HepG2 (cell line): ENCODE results near the gene FOXN3. TPM values are rescaled to one million over a fixed set of nuclear protein-coding genes. Genes with fewer than 3 reads are reported as not detected.
A peak's percentile ranks its signal among the peaks of the same experiment; 100 is the strongest.

Source experiments
- ATAC-seq: fragments of 200-7000 bp; cut with Tn5 transposase; 3 replicates; pipeline ENCODE4 v1.9.1; 2020; ENCODE audit warnings: mild to moderate bottlenecking, moderate library complexity
- BruUV-seq: library from RNA; stranded (reverse); fragments of 400-500 nt; replicated peaks from 2 replicates; lab custom pipeline; 2021; lab: Mats Ljungman, UMichigan
- CTCF ChIA-PET: fragments of 300-600 bp; formaldehyde crosslinking; extraction: SDS; loops from one replicate; lab custom pipeline; 2021; ENCODE audit warnings: low total read pairs, inconsistent platforms, low intra/inter-chr PET ratio; lab: Yijun Ruan, JAX
- POLR2A ChIA-PET: fragments of 350-600 bp; sonication (Branson Sonifier 250); formaldehyde crosslinking; loops from one replicate; lab custom pipeline; 2020; ENCODE audit warnings: antibody characterized with exemption, inconsistent platforms; lab: Yijun Ruan, JAX
- DNase-seq: peaks from one replicate; pipeline ENCODE4 v3.0.0-alpha.2; 2015; ENCODE audit warnings: low spot score
- FAIRE-seq: peaks from 3 replicates; lab custom pipeline; 2011; peaks lifted over from hg19 to GRCh38; lab: Jason Lieb, UNC
- H2AFZ ChIP-seq: one replicate; pipeline ENCODE4 v1.6.1; 2011; ENCODE audit warnings: low read length, inconsistent platforms
- H3K27ac ChIP-seq: fragments of 300-600 bp; 3 replicates; pipeline ENCODE4 v1.8.0; 2011; ENCODE audit warnings: mixed run types, mild to moderate bottlenecking, mixed read lengths, low read length, inconsistent platforms; ENCODE audit not compliant: insufficient read depth; ENCODE audit errors: extremely low read length
- H3K27me3 ChIP-seq, 2 experiments: fragments of 200-600 bp in 1 of 2; 2 replicates in 1 of 2; 3 replicates in 1 of 2; pipeline versions ENCODE4 v1.6.0 to v1.8.0; 2011; ENCODE audit warnings: low read length in 2 of 2, mild to moderate bottlenecking in 2 of 2, moderate library complexity in 2 of 2, inconsistent platforms in 1 of 2; ENCODE audit not compliant: insufficient read depth in 2 of 2, control insufficient read depth in 1 of 2
- H3K36me3 ChIP-seq, 2 experiments: fragments of 200-600 bp in 1 of 2; replicated peaks in 1 of 2; 2 replicates in 1 of 2; 3 replicates in 1 of 2; pipeline versions ENCODE4 v1.5.1 to v1.8.0; 2011; ENCODE audit warnings: low read length in 2 of 2, inconsistent platforms in 1 of 2; ENCODE audit not compliant: insufficient read depth in 2 of 2, control insufficient read depth in 1 of 2
- H3K4me1 ChIP-seq: 2 replicates; pipeline ENCODE4 v1.5.1; 2012; ENCODE audit warnings: low read length, inconsistent platforms; ENCODE audit not compliant: insufficient read depth
- H3K4me2 ChIP-seq: 2 replicates; pipeline ENCODE4 v1.6.0; 2011; ENCODE audit warnings: low read depth, low read length, inconsistent platforms
- H3K4me3 ChIP-seq, 3 experiments: fragments of 200-600 bp in 1 of 3; sonication (generic), shearing (Covaris generic) in 1 of 3; replicated peaks in 1 of 3; 2 replicates each; pipeline ENCODE4 v1.5.1; 2011 to 2016; ENCODE audit warnings: low read length in 3 of 3, inconsistent platforms in 2 of 3, low read depth in 2 of 3, mild to moderate bottlenecking in 2 of 3, control low read depth in 1 of 3, mixed read lengths in 1 of 3; ENCODE audit not compliant: insufficient read depth in 1 of 3
- H3K79me2 ChIP-seq: one replicate; pipeline ENCODE4 v1.6.1; 2011; ENCODE audit warnings: low read length, inconsistent platforms; ENCODE audit not compliant: insufficient read depth
- H3K9ac ChIP-seq: 2 replicates; pipeline ENCODE4 v1.6.0; 2011; ENCODE audit warnings: mild to moderate bottlenecking, low read depth, low read length, inconsistent platforms; ENCODE audit not compliant: insufficient read depth
- H3K9me3 ChIP-seq: 2 replicates; pipeline ENCODE4 v1.5.1; 2012; ENCODE audit warnings: mild to moderate bottlenecking, low read length
- H4K20me1 ChIP-seq: 2 replicates; pipeline ENCODE4 v1.6.0; 2011; ENCODE audit warnings: inconsistent platforms, mild to moderate bottlenecking, low read length, moderate library complexity; ENCODE audit not compliant: insufficient read depth
- MXD1 ChIP-seq: sonication (generic); formaldehyde crosslinking; IDR thresholded peaks from 2 replicates; pipeline ENCODE4 v1.4.0; 2020; ENCODE audit warnings: mild to moderate bottlenecking, missing genetic modification reagents
- RORA ChIP-seq: sonication (generic); formaldehyde crosslinking; IDR thresholded peaks from 2 replicates; pipeline ENCODE4 v1.5.0; 2020; ENCODE audit warnings: mild to moderate bottlenecking, missing genetic modification reagents, moderate library complexity
- TRIM24 ChIP-seq: sonication (generic); formaldehyde crosslinking; IDR thresholded peaks from 2 replicates; pipeline ENCODE4 v1.8.0; 2022; ENCODE audit warnings: mild to moderate bottlenecking, missing genetic modification reagents
- ZBTB42 ChIP-seq: sonication (generic); formaldehyde crosslinking; IDR thresholded peaks from 2 replicates; pipeline ENCODE4 v1.5.0; 2020; ENCODE audit warnings: mild to moderate bottlenecking, missing genetic modification reagents
- ZNF318 ChIP-seq: sonication (generic); formaldehyde crosslinking; IDR thresholded peaks from 2 replicates; pipeline ENCODE4 v1.4.0; 2020; ENCODE audit warnings: mild to moderate bottlenecking, missing genetic modification reagents
- ZNF451 ChIP-seq: sonication (generic); formaldehyde crosslinking; IDR thresholded peaks from 2 replicates; pipeline ENCODE4 v1.5.0; 2020; ENCODE audit warnings: mild to moderate bottlenecking, missing genetic modification reagents
- ZNF543 ChIP-seq: sonication (generic); formaldehyde crosslinking; IDR thresholded peaks from 2 replicates; pipeline ENCODE4 v1.4.0; 2020; ENCODE audit warnings: mild to moderate bottlenecking, missing genetic modification reagents
- ZNF784 ChIP-seq: sonication (generic); formaldehyde crosslinking; IDR thresholded peaks from 2 replicates; pipeline ENCODE4 v1.5.1; 2020; ENCODE audit warnings: missing genetic modification reagents, mild to moderate bottlenecking, borderline replicate concordance
- ZNF792 ChIP-seq: IDR thresholded peaks from 2 replicates; pipeline ENCODE4 v1.6.1; 2016
- WGBS: methylation state at CpG from one replicate; pipeline ENCODE4 v1.1.6; 2017; ENCODE audit warnings: low lambda C conversion rate; 5-methylcytosine and 5-hydroxymethylcytosine counted together
- in situ Hi-C: cut with HindIII; loops from 2 replicates; pipeline ENCODE4 v1.10.0; 2017; ENCODE audit warnings: low pct_unique_long_range_greater_than_20kb; ENCODE audit not compliant: extremely low pct_ligation_motif_present
- intact Hi-C: fragments of 100-400 bp; cut with micrococcal nuclease; formaldehyde crosslinking; loops from one replicate; pipeline ENCODE4 v1.10.0; 2022; ENCODE audit not compliant: unreplicated experiment
- polyA plus RNA-seq, 8 experiments: library from polyadenylated mRNA; depleted of rRNA in 3 of 8; stranded (reverse) in 7 of 8; unstranded in 1 of 8; fragments of >200 nt; fragmentation: Illumina TruSeq in 4 of 8; extraction: Trizol in 4 of 8; gene quantifications; 2 replicates each; pipeline versions ENCODE4 v1.2.1 to v1.2.3, GENCODE V29; 2011 to 2016; ENCODE audit warnings: low read depth in 4 of 8, missing spikeins in 1 of 8, mixed read lengths in 1 of 8; ENCODE audit not compliant: insufficient read depth in 1 of 8
- total RNA-seq, 5 experiments: library from RNA; depleted of rRNA; stranded (reverse); fragments of >200 nt; fragmentation: Illumina TruSeq; extraction: Trizol; gene quantifications; 2 replicates each; pipeline ENCODE4 v1.2.3, GENCODE V29; 2016; ENCODE audit warnings: low read depth in 1 of 5

The FOXN3 gene
- total and polyA plus RNA-seq, 2 of the 13 experiments (the other 11 are each of a cell fraction or from before 2014, with no cell fraction given): 32.4 to 70.2 TPM

- POLR2A ChIA-PET: no interaction called here
These were observed 11.1 kb upstream of the FOXN3 start for GRCh38 chr14:89428173-89428523.

GRCh38 chr14:89427426-89428172 is 10.6 kb upstream of the FOXN3 start:
- peaks cover 55% of the 10 kb centered on the region for H3K4me1 ChIP-seq
- DNase-seq (no peak), FAIRE-seq (no peak), ATAC-seq (no peak)
- POLR2A ChIA-PET: no interaction called here
- no peaks in the 10 kb centered on the region for H4K20me1 ChIP-seq
- H3K79me2 ChIP-seq: no peaks in the 10 kb centered on the region
- intact Hi-C loops: no loop called here
- no peak overlapping the region for H3K4me2 ChIP-seq
- no peak overlapping the region for H3K4me3 ChIP-seq
- no peaks in the 10 kb centered on the region for H3K27me3 ChIP-seq
- in situ Hi-C loops: no loop called here
- H2AFZ ChIP-seq: no peak overlapping the region
- no peaks in the 10 kb centered on the region for H3K9me3 ChIP-seq
- no peaks in the 10 kb centered on the region for H3K36me3 ChIP-seq
- BruUV-seq: no TSS peak
- CTCF ChIA-PET: no interaction called here
- 91% methylated on average over 11 of the region's 11 CpGs for WGBS
- H3K27ac ChIP-seq: peak overlapping the region; percentile 12
- H3K9ac ChIP-seq: no peak overlapping the region
- no peak for TF ChIP-seq ZNF784 (CRISPR knock-in tag)
- TF ChIP-seq ZNF543 (CRISPR knock-in tag): no peak
- no peak for TF ChIP-seq TRIM24 (CRISPR knock-in tag)
- no peak for TF ChIP-seq ZBTB42
- no peak for TF ChIP-seq MXD1 (CRISPR knock-in tag)
- TF ChIP-seq ZNF318 (CRISPR knock-in tag): no peak

More at GRCh38 chr14:89428173-89428523, 11.1 kb upstream of the FOXN3 start:
- H3K4me2 ChIP-seq: no peak overlapping the region
- intact Hi-C loops: no loop called here
- TF ChIP-seq ZNF792 (no peak), RORA (CRISPR knock-in tag) (no peak), ZNF451 (CRISPR knock-in tag) (no peak)
- CTCF ChIA-PET: no interaction called here
- no TSS peak for BruUV-seq
- H3K9ac ChIP-seq: no peak overlapping the region
- H3K27me3 ChIP-seq: no peaks in the 10 kb centered on the region
- in situ Hi-C loops: no loop called here
- no peak overlapping the region for H2AFZ ChIP-seq
- no peaks in the 10 kb centered on the region for H3K9me3 ChIP-seq
- no peaks in the 10 kb centered on the region for H3K36me3 ChIP-seq
- H3K4me3 ChIP-seq: no peak overlapping the region
- DNase-seq (no peak), ATAC-seq (no peak), FAIRE-seq (no peak)
- 98% methylated on average over 2 of the region's 2 CpGs for WGBS
- no peaks in the 10 kb centered on the region for H3K79me2 ChIP-seq
- H4K20me1 ChIP-seq: no peaks in the 10 kb centered on the region
- H3K27ac ChIP-seq: peak overlapping the region; percentile 12
- H3K4me1 ChIP-seq: peaks cover 49% of the 10 kb centered on the region
